Osteoblast (primary cell): ENCODE data around the gene PES1. TPM values are rescaled to one million over a fixed set of nuclear protein-coding genes. Genes with fewer than 3 reads are reported as not detected.

Source experiments
- DNase-seq: peaks from one replicate; pipeline ENCODE4 v3.0.0; 2011; ENCODE audit warnings: low spot score, mixed read lengths; ENCODE audit not compliant: insufficient read length; ENCODE audit errors: missing footprints
- H2AFZ ChIP-seq: 2 replicates; pipeline ENCODE4 v1.6.0; 2011; ENCODE audit warnings: mild to moderate bottlenecking, low read length
- H3K27ac ChIP-seq: 2 replicates; pipeline ENCODE4 v1.5.1; 2011; ENCODE audit warnings: mild to moderate bottlenecking, low read depth, low read length, moderate library complexity
- H3K27me3 ChIP-seq: 2 replicates; pipeline ENCODE4 v1.6.0; 2012; ENCODE audit warnings: mild to moderate bottlenecking, control low read depth, inconsistent platforms, low read length, moderate library complexity; ENCODE audit not compliant: insufficient read depth
- H3K36me3 ChIP-seq: 2 replicates; pipeline ENCODE4 v1.5.1; 2011; ENCODE audit warnings: mild to moderate bottlenecking, low read length, control low read depth, moderate library complexity; ENCODE audit not compliant: insufficient read depth
- H3K4me1 ChIP-seq: 2 replicates; pipeline ENCODE4 v1.5.1; 2011; ENCODE audit warnings: mild to moderate bottlenecking, low read length, control low read depth, moderate library complexity; ENCODE audit not compliant: insufficient read depth
- H3K4me2 ChIP-seq: 2 replicates; pipeline ENCODE4 v1.6.0; 2011; ENCODE audit warnings: mild to moderate bottlenecking, low read length; ENCODE audit not compliant: insufficient read depth
- H3K4me3 ChIP-seq: fragments of 200-600 bp; sonication (generic); 3 replicates; pipeline ENCODE4 v1.5.1; 2012; ENCODE audit warnings: mild to moderate bottlenecking, low read length, inconsistent platforms; ENCODE audit not compliant: insufficient read depth
- H3K79me2 ChIP-seq: 2 replicates; pipeline ENCODE4 v1.6.0; 2012; ENCODE audit warnings: mild to moderate bottlenecking, low read length, control low read depth, inconsistent platforms; ENCODE audit not compliant: insufficient read depth
- H3K9me3 ChIP-seq: 2 replicates; pipeline ENCODE4 v1.5.1; 2011; ENCODE audit warnings: low read depth, low read length, control low read depth
- H4K20me1 ChIP-seq: 2 replicates; pipeline ENCODE4 v1.6.0; 2012; ENCODE audit warnings: mild to moderate bottlenecking, low read length, control low read depth; ENCODE audit not compliant: insufficient read depth
- CTCF ChIP-seq: IDR thresholded peaks from 2 replicates; pipeline ENCODE4 v1.5.1; 2011; ENCODE audit warnings: mild to moderate bottlenecking, low read depth, low read length, moderate library complexity; ENCODE audit errors: extremely low read depth
- total RNA-seq: library from RNA; depleted of rRNA; stranded (reverse); fragments of >200 nt; gene quantifications from 2 replicates; pipeline ENCODE4 v1.2.3, GENCODE V29; 2012

PES1 gene
- total RNA-seq, 1 donor = 64.8 TPM

DNA sequence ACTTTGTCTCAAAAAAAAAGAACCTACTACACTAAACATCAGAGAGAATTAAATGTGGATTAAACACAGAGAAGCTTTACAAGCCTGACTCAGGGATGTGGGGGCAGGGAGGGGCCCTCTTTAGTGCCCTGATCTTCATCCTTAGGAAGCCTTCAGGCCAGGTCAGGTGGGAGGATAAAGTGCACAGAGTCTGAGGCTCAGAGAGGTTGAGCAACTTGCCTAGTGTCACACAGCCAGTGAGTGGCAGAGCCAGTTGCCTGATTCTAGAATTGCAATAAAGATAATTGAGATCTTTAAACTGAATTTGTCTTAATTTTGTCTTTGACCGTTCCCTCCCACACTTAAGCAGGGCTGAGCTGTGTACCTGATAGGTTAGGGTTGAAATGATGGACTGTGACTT, 52.3 kb downstream of the PES1 start:
- no peak overlapping the region for H3K27ac ChIP-seq
- peaks cover 3% of the 10 kb centered on the region for H3K4me1 ChIP-seq
- H3K36me3 ChIP-seq = no peaks in the 10 kb centered on the region
- no peak for TF ChIP-seq CTCF
- no peaks in the 10 kb centered on the region for H3K79me2 ChIP-seq
- no peak for DNase-seq
- no peak overlapping the region for H3K4me2 ChIP-seq
- H2AFZ ChIP-seq = no peak overlapping the region
- peaks cover 23% of the 10 kb centered on the region for H3K27me3 ChIP-seq
- no peaks in the 10 kb centered on the region for H4K20me1 ChIP-seq
- no peak overlapping the region for H3K4me3 ChIP-seq
- H3K9me3 ChIP-seq = no peaks in the 10 kb centered on the region

DNA sequence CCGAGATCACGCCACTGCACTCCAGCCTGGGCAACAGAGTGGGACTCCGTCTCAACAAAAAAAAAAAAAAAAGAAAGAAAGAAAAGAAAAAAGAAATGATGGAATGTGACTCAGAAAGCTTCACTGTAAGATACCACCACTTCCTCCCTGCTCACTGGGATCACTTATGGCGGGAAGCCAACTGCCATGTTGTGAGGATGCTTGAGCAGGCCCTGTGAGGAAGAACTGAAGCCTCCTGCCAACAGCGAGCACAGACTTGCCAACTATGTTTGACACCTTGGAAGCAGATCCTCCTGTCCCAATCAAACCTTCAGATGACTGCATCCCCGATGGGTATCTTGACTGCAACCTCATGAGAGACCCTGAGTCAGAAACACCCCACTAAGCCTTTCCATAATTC, 53.4 kb downstream of the PES1 start:
- no peaks in the 10 kb centered on the region for H3K79me2 ChIP-seq
- no peaks in the 10 kb centered on the region for H4K20me1 ChIP-seq
- H3K36me3 ChIP-seq = no peaks in the 10 kb centered on the region
- no peak for DNase-seq
- H3K27ac ChIP-seq = no peak overlapping the region
- peaks cover 3% of the 10 kb centered on the region for H3K4me1 ChIP-seq
- H2AFZ ChIP-seq = no peak overlapping the region
- no peak for TF ChIP-seq CTCF
- no peak overlapping the region for H3K4me3 ChIP-seq
- no peak overlapping the region for H3K4me2 ChIP-seq
- peaks cover 19% of the 10 kb centered on the region for H3K27me3 ChIP-seq
- no peaks in the 10 kb centered on the region for H3K9me3 ChIP-seq

DNA sequence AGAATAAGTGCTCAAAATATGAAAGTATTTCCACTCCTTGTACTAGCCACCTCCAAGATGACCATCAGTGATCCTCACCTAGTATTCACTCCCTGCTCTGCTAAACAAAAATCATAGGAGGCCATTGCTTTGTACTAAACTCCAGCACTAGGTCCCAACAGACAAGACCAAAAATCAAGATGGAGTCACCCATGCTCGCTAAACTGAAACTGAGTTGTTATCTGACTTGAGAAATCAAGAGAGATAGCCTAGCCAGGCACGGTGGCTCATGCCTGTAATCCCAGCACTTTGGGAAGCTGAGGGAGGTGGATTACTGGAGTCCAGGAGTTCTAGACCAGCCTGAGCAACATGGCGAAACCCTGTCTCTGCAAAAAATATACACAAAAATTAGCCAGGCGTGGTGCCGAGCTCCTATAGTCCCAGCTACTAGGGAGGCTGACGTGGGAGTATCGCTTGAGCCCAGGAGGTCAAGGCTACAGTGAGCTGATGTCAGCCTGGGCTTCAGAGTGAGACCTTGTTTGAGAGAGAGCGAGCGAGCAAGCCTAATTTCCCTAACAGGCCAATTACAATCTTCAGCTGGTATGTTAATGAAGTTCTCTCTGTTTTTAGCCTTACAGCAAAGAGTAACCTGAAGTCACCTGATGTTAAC, 54.5 kb downstream of the PES1 start:
- TF ChIP-seq CTCF = no peak
- peaks cover 3% of the 10 kb centered on the region for H3K4me1 ChIP-seq
- H3K4me3 ChIP-seq = no peak overlapping the region
- no peaks in the 10 kb centered on the region for H3K79me2 ChIP-seq
- DNase-seq = no peak
- H3K9me3 ChIP-seq = no peaks in the 10 kb centered on the region
- no peaks in the 10 kb centered on the region for H3K36me3 ChIP-seq
- H3K27ac ChIP-seq = no peak overlapping the region
- H3K4me2 ChIP-seq = no peak overlapping the region
- H4K20me1 ChIP-seq = no peaks in the 10 kb centered on the region
- H2AFZ ChIP-seq = no peak overlapping the region
- H3K27me3 ChIP-seq = peaks cover 10% of the 10 kb centered on the region

DNA sequence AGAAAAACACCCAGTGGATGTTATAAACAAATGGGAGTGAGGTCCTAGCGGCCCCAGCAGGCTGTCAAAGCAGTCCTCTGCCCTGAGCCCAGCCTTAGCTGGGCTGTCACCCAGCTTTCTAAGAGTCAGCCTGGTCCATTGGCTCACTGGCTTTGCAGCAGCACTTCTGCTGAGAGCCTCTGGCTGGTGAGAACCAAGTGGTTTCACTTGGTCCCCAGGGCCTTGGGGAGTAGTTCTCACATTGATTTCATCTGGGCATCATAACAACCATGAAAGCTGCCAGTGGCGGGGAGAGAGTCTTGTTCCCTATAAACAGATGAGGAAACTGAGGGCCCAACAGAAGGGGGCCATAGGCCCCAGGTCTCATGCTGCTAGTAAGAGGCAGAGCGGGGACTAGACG, 56.5 kb downstream of the PES1 start:
- H3K27me3 ChIP-seq = no peaks in the 10 kb centered on the region
- no peak overlapping the region for H3K27ac ChIP-seq
- no peak for TF ChIP-seq CTCF
- no peak overlapping the region for H2AFZ ChIP-seq
- no peaks in the 10 kb centered on the region for H3K79me2 ChIP-seq
- H4K20me1 ChIP-seq = no peaks in the 10 kb centered on the region
- no peak overlapping the region for H3K4me3 ChIP-seq
- no peaks in the 10 kb centered on the region for H3K9me3 ChIP-seq
- H3K4me2 ChIP-seq = no peak overlapping the region
- no peaks in the 10 kb centered on the region for H3K36me3 ChIP-seq
- no peak for DNase-seq
- no peaks in the 10 kb centered on the region for H3K4me1 ChIP-seq
